Measurements from ENCODE around the gene TUSC1. TPM values are rescaled to one million over a fixed set of nuclear protein-coding genes. Genes with fewer than 3 reads are reported as not detected.

Gene TUSC1
- total and polyA plus RNA-seq, 2 of the 13 experiments (the other 11 are each of a cell fraction or from before 2014, with no cell fraction given): not detected

- TF ChIP-seq KAT7 (CRISPR knock-in tag; IDR thresholded peaks at IDR 0.05; ENCODE audit: borderline replicate concordance) (no peak), NCOA1 (CRISPR knock-in tag; IDR thresholded peaks at IDR 0.05) (no peak), THAP7 (CRISPR knock-in tag; IDR thresholded peaks at IDR 0.05) (no peak)
Measured at GRCh38 chr9:25704800-25705199, 26.6 kb upstream of the TUSC1 start (continued).

GRCh38 chr9:25703701-25704357, 25.6 kb upstream of the TUSC1 start:
- 0% methylated on average over 2 of the region's 2 CpGs for WGBS (ENCODE audit: low lambda C conversion rate)
- no peak overlapping the region for H3K4me3 ChIP-seq (replicated peaks in 1 of 3; ENCODE audit: insufficient read depth in 1 of 3, low read depth in 2 of 3, low read length in 3 of 3)
- CTCF ChIA-PET (ENCODE audit: low intra/inter-chr PET ratio, low total read pairs): no interaction called here
- in situ Hi-C loops (cut with HindIII; ENCODE audit: extremely low pct_ligation_motif_present, low pct_unique_long_range_greater_than_20kb) (no loop called here), intact Hi-C loops (cut with micrococcal nuclease; ENCODE audit: unreplicated experiment) (no loop called here)
- H3K36me3 ChIP-seq (replicated peaks in 1 of 2; ENCODE audit: control insufficient read depth in 1 of 2, insufficient read depth in 2 of 2, low read length in 2 of 2): no peaks in the 10 kb centered on the region
- H3K4me2 ChIP-seq (ENCODE audit: low read depth, low read length): no peak overlapping the region
- DNase-seq (ENCODE audit: low spot score) (no peak), FAIRE-seq (no peak), ATAC-seq (no peak)
- no peak overlapping the region for H3K27ac ChIP-seq (ENCODE audit: extremely low read length, insufficient read depth, low read length)
- no TSS peak for BruUV-seq (replicated peaks)
- H2AFZ ChIP-seq (ENCODE audit: low read length): no peak overlapping the region
- no peaks in the 10 kb centered on the region for H3K27me3 ChIP-seq (ENCODE audit: control insufficient read depth in 1 of 2, insufficient read depth in 2 of 2, low read length in 2 of 2)
- POLR2A ChIA-PET: no interaction called here
- no peaks in the 10 kb centered on the region for H3K79me2 ChIP-seq (ENCODE audit: insufficient read depth, low read length)
- no peak overlapping the region for H3K9ac ChIP-seq (ENCODE audit: insufficient read depth, low read depth, low read length)
- TF ChIP-seq ZNF503 (CRISPR knock-in tag; IDR thresholded peaks at IDR 0.05): no peak
- no peak for TF ChIP-seq HNRNPK (IDR thresholded peaks at IDR 0.05; ENCODE audit: low read depth, low read length, poor library complexity, severe bottlenecking)
- TF ChIP-seq ZNF251 (CRISPR knock-in tag; IDR thresholded peaks at IDR 0.05): no peak
- TF ChIP-seq NFKBIZ (CRISPR knock-in tag; IDR thresholded peaks at IDR 0.05): no peak
- no peak for TF ChIP-seq ZNF598 (CRISPR knock-in tag; IDR thresholded peaks at IDR 0.05; ENCODE audit: borderline replicate concordance)
- no peak for TF ChIP-seq ZBTB25 (CRISPR knock-in tag; IDR thresholded peaks at IDR 0.05)
- no peak for TF ChIP-seq ZBTB7A (CRISPR knock-in tag; IDR thresholded peaks at IDR 0.05)
- no peak for TF ChIP-seq ARHGAP35 (CRISPR knock-in tag; IDR thresholded peaks at IDR 0.05; ENCODE audit: borderline replicate concordance)
- no peak for TF ChIP-seq KDM4B (CRISPR knock-in tag; IDR thresholded peaks at IDR 0.05)
- TF ChIP-seq ZNF543 (CRISPR knock-in tag; IDR thresholded peaks at IDR 0.05): no peak
- TF ChIP-seq XRCC5 (optimal IDR thresholded peaks at IDR 0.05; ENCODE audit: low read length): no peak
- no peak for TF ChIP-seq MED1 (CRISPR knock-in tag; IDR thresholded peaks at IDR 0.05)
- TF ChIP-seq KMT2B (CRISPR knock-in tag; IDR thresholded peaks at IDR 0.05): no peak
- TF ChIP-seq, protein P1, sequence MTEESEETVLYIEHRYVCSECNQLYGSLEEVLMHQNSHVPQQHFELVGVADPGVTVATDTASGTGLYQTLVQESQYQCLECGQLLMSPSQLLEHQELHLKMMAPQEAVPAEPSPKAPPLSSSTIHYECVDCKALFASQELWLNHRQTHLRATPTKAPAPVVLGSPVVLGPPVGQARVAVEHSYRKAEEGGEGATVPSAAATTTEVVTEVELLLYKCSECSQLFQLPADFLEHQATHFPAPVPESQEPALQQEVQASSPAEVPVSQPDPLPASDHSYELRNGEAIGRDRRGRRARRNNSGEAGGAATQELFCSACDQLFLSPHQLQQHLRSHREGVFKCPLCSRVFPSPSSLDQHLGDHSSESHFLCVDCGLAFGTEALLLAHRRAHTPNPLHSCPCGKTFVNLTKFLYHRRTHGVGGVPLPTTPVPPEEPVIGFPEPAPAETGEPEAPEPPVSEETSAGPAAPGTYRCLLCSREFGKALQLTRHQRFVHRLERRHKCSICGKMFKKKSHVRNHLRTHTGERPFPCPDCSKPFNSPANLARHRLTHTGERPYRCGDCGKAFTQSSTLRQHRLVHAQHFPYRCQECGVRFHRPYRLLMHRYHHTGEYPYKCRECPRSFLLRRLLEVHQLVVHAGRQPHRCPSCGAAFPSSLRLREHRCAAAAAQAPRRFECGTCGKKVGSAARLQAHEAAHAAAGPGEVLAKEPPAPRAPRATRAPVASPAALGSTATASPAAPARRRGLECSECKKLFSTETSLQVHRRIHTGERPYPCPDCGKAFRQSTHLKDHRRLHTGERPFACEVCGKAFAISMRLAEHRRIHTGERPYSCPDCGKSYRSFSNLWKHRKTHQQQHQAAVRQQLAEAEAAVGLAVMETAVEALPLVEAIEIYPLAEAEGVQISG (CRISPR knock-in tag; IDR thresholded peaks at IDR 0.05): no peak
- no peaks in the 10 kb centered on the region for H4K20me1 ChIP-seq (ENCODE audit: insufficient read depth, low read length)
- no peaks in the 10 kb centered on the region for H3K4me1 ChIP-seq (ENCODE audit: insufficient read depth, low read length)
- H3K9me3 ChIP-seq (ENCODE audit: low read length): peaks cover 14% of the 10 kb centered on the region
